ENCODE data around the gene FAM131A.
"Not testable (repeated sequence)": the region's sequence is repeated elsewhere in the genome, so short reads cannot be mapped to it uniquely, and the experiment has no call there.

Gene FAM131A

GRCh38 chr3:184317201-184317600 lies 20.2 kb upstream of the FAM131A start:
- DNase-seq, result no peak

GRCh38 chr3:184320104-184320445 lies 17.3 kb upstream of the FAM131A start:
- DNase-seq, result no peak

- DNase-seq, result no peak
Measured at GRCh38 chr3:184321666-184322065, 15.7 kb upstream of the FAM131A start.

GRCh38 chr3:184322731-184323487 lies 14.5 kb upstream of the FAM131A start:
- DNase-seq, result no peak

- no peak for DNase-seq
Measured at GRCh38 chr3:184323696-184324095, 13.7 kb upstream of the FAM131A start.

GRCh38 chr3:184325269-184325668 lies 12.1 kb upstream of the FAM131A start:
- no peak for DNase-seq

GRCh38 chr3:184325715-184326369 lies 11.6 kb upstream of the FAM131A start:
- DNase-seq, result no peak

GRCh38 chr3:184327171-184327570 lies 10.2 kb upstream of the FAM131A start:
- DNase-seq, result no peak

GRCh38 chr3:184328516-184328915 lies 8.9 kb upstream of the FAM131A start:
- DNase-seq, result no peak

- no peak for DNase-seq
Measured at GRCh38 chr3:184332370-184333090, 4.9 kb upstream of the FAM131A start.

GRCh38 chr3:184333190-184333589 lies 4.2 kb upstream of the FAM131A start:
- no peak for DNase-seq

- DNase-seq, result no peak
Measured at GRCh38 chr3:184333700-184334099, 3.7 kb upstream of the FAM131A start.

GRCh38 chr3:184334470-184335158 lies 2.8 kb upstream of the FAM131A start:
- no peak for DNase-seq

GRCh38 chr3:184335291-184335660 lies 2.1 kb upstream of the FAM131A start:
- DNase-seq, result no peak

GRCh38 chr3:184335661-184336546 lies 1.5 kb upstream of the FAM131A start:
- DNase-seq, result peak; percentile 89

- no peak for DNase-seq
Measured at GRCh38 chr3:184336547-184337398, 627 bp upstream of the FAM131A start.

- DNase-seq, result no peak
Measured at GRCh38 chr3:184337981-184338380, 581 bp downstream of the FAM131A start.

- no peak for DNase-seq
Measured at GRCh38 chr3:184338511-184338945, 1.1 kb downstream of the FAM131A start.

GRCh38 chr3:184339001-184339400 lies 1.6 kb downstream of the FAM131A start:
- DNase-seq, result no peak

GRCh38 chr3:184339451-184340135 lies 2.2 kb downstream of the FAM131A start:
- DNase-seq, result not testable (repeated sequence)

GRCh38 chr3:184341925-184342324 lies 4.5 kb downstream of the FAM131A start:
- DNase-seq, result no peak

All from activated CD4-positive, CD25-positive, alpha-beta regulatory T cell treated with anti-CD3 and anti-CD28 coated beads, Interleukin-2, amount 50 U/mL, for 72 hours (primary cell).